GM23338 (cell line): Measurements from ENCODE around the gene TNC. TPM values are rescaled to one million over a fixed set of nuclear protein-coding genes. Genes with fewer than 3 reads are reported as not detected.

Source experiments
- ATAC-seq: fragments of 200-7000 bp; cut with Tn5 transposase; 3 replicates; pipeline ENCODE4 v1.9.1; 2020
- DNase-seq: peaks from one replicate; pipeline ENCODE4 v3.0.0-alpha.2; 2015; ENCODE audit warnings: low spot score
- H2AFZ ChIP-seq: fragments of 200-600 bp; sonication (generic); 2 replicates; pipeline ENCODE4 v1.8.0; 2016; ENCODE audit warnings: antibody characterized with exemption, mild to moderate bottlenecking, moderate library complexity
- H3F3A ChIP-seq: fragments of 200-600 bp; sonication (generic); replicated peaks from 2 replicates; pipeline ENCODE4 v1.8.0; 2017; ENCODE audit warnings: antibody characterized with exemption, mixed run types, low read depth
- H3K27ac ChIP-seq: fragments of 200-600 bp; sonication (generic); 2 replicates; pipeline ENCODE4 v1.6.1; 2016; ENCODE audit warnings: low read depth
- H3K27me3 ChIP-seq: fragments of 200-600 bp; sonication (generic); 2 replicates; pipeline ENCODE4 v1.8.0; 2016; ENCODE audit warnings: mild to moderate bottlenecking, mixed run types, moderate library complexity; ENCODE audit not compliant: insufficient read depth
- H3K36me3 ChIP-seq: fragments of 200-600 bp; sonication (generic); 2 replicates; pipeline ENCODE4 v1.8.0; 2016; ENCODE audit warnings: mild to moderate bottlenecking; ENCODE audit not compliant: insufficient read depth
- H3K4me1 ChIP-seq: fragments of 200-600 bp; sonication (generic); 2 replicates; pipeline ENCODE4 v1.8.0; 2016; ENCODE audit warnings: mild to moderate bottlenecking, moderate library complexity; ENCODE audit not compliant: insufficient read depth
- H3K4me2 ChIP-seq: fragments of 200-600 bp; sonication (generic); 2 replicates; pipeline ENCODE4 v1.7.1; 2017; ENCODE audit warnings: mixed run types
- H3K4me3 ChIP-seq: fragments of 200-600 bp; sonication (generic); 2 replicates; pipeline ENCODE4 v1.6.1; 2016; ENCODE audit warnings: mixed run types
- H3K79me2 ChIP-seq: fragments of 200-600 bp; sonication (generic); replicated peaks from 2 replicates; pipeline ENCODE4 v1.8.0; 2017; ENCODE audit warnings: mild to moderate bottlenecking; ENCODE audit not compliant: insufficient read depth
- H3K9me2 ChIP-seq: fragments of 200-600 bp; sonication (generic); 2 replicates; pipeline ENCODE4 v1.8.0; 2017; ENCODE audit not compliant: insufficient read depth
- H4K20me1 ChIP-seq: fragments of 200-600 bp; sonication (generic); replicated peaks from 2 replicates; pipeline ENCODE4 v1.8.0; 2017; ENCODE audit warnings: mild to moderate bottlenecking; ENCODE audit not compliant: insufficient read depth
- H3K27ac Mint-ChIP-seq: 2 replicates; pipeline ENCODE4 v1.8.0; 2020; ENCODE audit warnings: inconsistent platforms, mild to moderate bottlenecking, moderate library complexity, mixed read lengths
- H3K27me3 Mint-ChIP-seq: 3 replicates; pipeline ENCODE4 v1.8.0; 2022; ENCODE audit warnings: low read depth, mild to moderate bottlenecking, moderate library complexity, mixed read lengths, inconsistent platforms; ENCODE audit not compliant: insufficient read depth, poor library complexity
- H3K36me3 Mint-ChIP-seq: 3 replicates; pipeline ENCODE4 v1.8.0; 2021; ENCODE audit warnings: low read depth, mild to moderate bottlenecking, inconsistent platforms, moderate library complexity, mixed read lengths
- H3K4me1 Mint-ChIP-seq: 3 replicates; pipeline ENCODE4 v1.8.0; 2020; ENCODE audit warnings: mild to moderate bottlenecking, inconsistent platforms, mixed read lengths
- H3K4me3 Mint-ChIP-seq: 3 replicates; pipeline ENCODE4 v1.8.0; 2021; ENCODE audit warnings: moderate library complexity, mild to moderate bottlenecking, inconsistent platforms, mixed read lengths
- H3K9me3 Mint-ChIP-seq: 3 replicates; pipeline ENCODE4 v1.8.0; 2020; ENCODE audit warnings: moderate library complexity, mild to moderate bottlenecking, inconsistent platforms, mixed read lengths
- CREB1 ChIP-seq: fragments of 250-450 bp; sonication (Bioruptor Pico); IDR thresholded peaks from 2 replicates; pipeline ENCODE4 v1.5.0; 2020; ENCODE audit warnings: low read depth, mild to moderate bottlenecking, moderate library complexity
- CTCF ChIP-seq, 2 experiments: fragments of 200-600 bp in 1 of 2; sonication (generic) in 1 of 2; conservative IDR thresholded peaks; 2 replicates each; pipeline versions ENCODE4 v1.5.1 to v1.6.1; 2016 to 2017; ENCODE audit warnings: antibody characterized with exemption in 2 of 2, low read depth in 2 of 2, mild to moderate bottlenecking in 2 of 2, moderate library complexity in 1 of 2
- ETS1 ChIP-seq: IDR thresholded peaks from 2 replicates; pipeline ENCODE4 v1.6.1; 2016; ENCODE audit warnings: antibody characterized with exemption
- EZH2 ChIP-seq: fragments of 200-600 bp; sonication (generic); IDR thresholded peaks from one replicate; pipeline ENCODE4 v1.8.0; 2017; ENCODE audit warnings: antibody characterized with exemption, mild to moderate bottlenecking, low read depth; ENCODE audit not compliant: unreplicated experiment
- EZH2phosphoT487 ChIP-seq: fragments of 200-600 bp; sonication (generic); IDR thresholded peaks from one replicate; pipeline ENCODE4 v1.8.1; 2018; ENCODE audit warnings: antibody characterized with exemption; ENCODE audit not compliant: unreplicated experiment
- JUNB ChIP-seq: IDR thresholded peaks from one replicate; pipeline ENCODE4 v1.6.1; 2016; ENCODE audit warnings: antibody characterized with exemption; ENCODE audit not compliant: unreplicated experiment
- NANOG ChIP-seq: IDR thresholded peaks from 2 replicates; pipeline ENCODE4 v1.6.1; 2016; ENCODE audit warnings: antibody characterized with exemption, borderline replicate concordance
- REST ChIP-seq: IDR thresholded peaks from one replicate; pipeline ENCODE4 v1.6.1; 2018; ENCODE audit warnings: antibody characterized with exemption; ENCODE audit not compliant: unreplicated experiment
- ZNF462 ChIP-seq: fragments of 250-450 bp; sonication (Bioruptor Pico); IDR thresholded peaks from 2 replicates; pipeline ENCODE4 v1.5.0; 2020; ENCODE audit warnings: mild to moderate bottlenecking, moderate library complexity
- polyA plus RNA-seq: library from polyadenylated mRNA; unstranded; fragments of >200 nt; fragmentation: Nextera tagmentation; extraction: Ambion mirVana; gene quantifications from 2 replicates; pipeline ENCODE4 v1.2.1, GENCODE V29; 2016
- total RNA-seq: library from RNA; depleted of rRNA; stranded (reverse); fragments of >200 nt; shearing (Covaris generic); gene quantifications from 2 replicates; pipeline ENCODE4 v1.2.3, GENCODE V29; 2014

TNC gene
- total and polyA plus RNA-seq, 2 experiments from 2014 or later = 0.89 to 2.7 TPM

DNA sequence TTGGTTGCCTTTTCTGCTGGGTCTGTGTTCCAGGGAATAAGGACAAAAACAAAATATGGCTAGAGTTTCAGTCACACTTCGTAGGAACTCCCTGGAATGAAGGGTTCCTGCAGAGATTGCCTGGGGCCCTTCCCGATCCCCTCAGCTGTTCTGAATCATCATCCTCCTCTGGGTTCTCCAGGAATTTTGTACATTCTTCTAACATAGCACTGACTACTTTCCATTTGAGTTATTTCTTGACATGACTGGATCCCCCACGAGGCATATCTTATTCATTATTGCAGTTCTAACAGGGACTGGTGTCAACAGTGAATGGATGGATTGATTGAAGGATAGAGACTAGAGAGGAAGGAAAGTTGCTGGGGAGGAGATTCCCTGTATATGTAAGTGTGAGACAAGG lies 49.2 kb upstream of the TNC start:
- DNase-seq (no peak), ATAC-seq (no peak)
- H3K27ac Mint-ChIP-seq = no peak overlapping the region
- H3K4me1 Mint-ChIP-seq = peaks cover 29% of the 10 kb centered on the region
- Histone ChIP-seq H3K27ac (no peak overlapping the region), H3K36me3 (no peaks in the 10 kb centered on the region), H3K79me2 (no peaks in the 10 kb centered on the region), H4K20me1 (no peaks in the 10 kb centered on the region), H3K4me3 (no peak overlapping the region), H3K27me3 (no peaks in the 10 kb centered on the region), H3K4me1 (0 out of 2 replicates have a peak, but pooled peaks cover 17% of the 10 kb centered on the region), H2AFZ (no peak overlapping the region), H3K9me2 (no peaks in the 10 kb centered on the region), H3F3A (no peaks in the 10 kb centered on the region), H3K4me2 (no peak overlapping the region)
- H3K4me3 Mint-ChIP-seq = no peak overlapping the region
- H3K9me3 Mint-ChIP-seq = peaks cover 11% of the 10 kb centered on the region; the same call in 2 of the 3 replicates
- peaks cover 13% of the 10 kb centered on the region for H3K36me3 Mint-ChIP-seq
- no peak for TF ChIP-seq CTCF (conservative IDR thresholded peaks at IDR 0.05; ENCODE audit: low read depth in 2 of 2)
- no peak for TF ChIP-seq ETS1
- no peak for TF ChIP-seq ZNF462 (CRISPR knock-in tag)
- no peak for TF ChIP-seq EZH2phosphoT487
- TF ChIP-seq JUNB = no peak
- no peak for TF ChIP-seq NANOG
- TF ChIP-seq REST = no peak
- no peak for TF ChIP-seq CREB1 (CRISPR knock-in tag)
- TF ChIP-seq EZH2 = no peak
- no peaks in the 10 kb centered on the region for H3K27me3 Mint-ChIP-seq
